Smooth muscle cell (in vitro differentiated cells): ENCODE results near the gene MIPOL1. TPM values are rescaled to one million over a fixed set of nuclear protein-coding genes. Genes with fewer than 3 reads are reported as not detected.

Experiments
- DNase-seq: peaks from one replicate; lab custom pipeline; 2025; ENCODE audit not compliant: unreplicated experiment; lab: John Stamatoyannopoulos, UW
- H2AFZ ChIP-seq: fragments of 200-600 bp; sonication (generic); 2 replicates; pipeline ENCODE4 v1.6.0; 2016; ENCODE audit warnings: antibody characterized with exemption, low read depth, mild to moderate bottlenecking
- H3F3A ChIP-seq: fragments of 200-600 bp; sonication (generic); 2 replicates; pipeline ENCODE4 v1.6.0; 2017; ENCODE audit warnings: antibody characterized with exemption, low read depth
- H3K27ac ChIP-seq: fragments of 200-600 bp; sonication (generic); 2 replicates; pipeline ENCODE4 v1.5.1; 2016; ENCODE audit warnings: low read depth, mild to moderate bottlenecking
- H3K27me3 ChIP-seq: fragments of 200-600 bp; sonication (generic); 2 replicates; pipeline ENCODE4 v1.6.1; 2016; ENCODE audit warnings: low read depth, mild to moderate bottlenecking
- H3K36me3 ChIP-seq: fragments of 200-600 bp; sonication (generic); 2 replicates; pipeline ENCODE4 v1.5.1; 2016; ENCODE audit warnings: low read depth
- H3K4me1 ChIP-seq: fragments of 200-600 bp; sonication (generic); 2 replicates; pipeline ENCODE4 v1.5.1; 2016; ENCODE audit warnings: low read depth
- H3K4me2 ChIP-seq: fragments of 200-600 bp; sonication (generic); 2 replicates; pipeline ENCODE4 v1.6.0; 2016; ENCODE audit warnings: mild to moderate bottlenecking
- H3K4me3 ChIP-seq: fragments of 200-600 bp; sonication (generic); 2 replicates; pipeline ENCODE4 v1.5.1; 2016; ENCODE audit warnings: mild to moderate bottlenecking
- H3K79me2 ChIP-seq: fragments of 200-600 bp; sonication (generic); 2 replicates; pipeline ENCODE4 v1.6.0; 2016; ENCODE audit warnings: low read depth, mild to moderate bottlenecking
- H3K9ac ChIP-seq: fragments of 200-600 bp; sonication (generic); 2 replicates; pipeline ENCODE4 v1.6.0; 2016; ENCODE audit warnings: low read depth
- H3K9me3 ChIP-seq: fragments of 200-600 bp; sonication (generic); replicated peaks from 2 replicates; pipeline ENCODE4 v1.5.1; 2016; ENCODE audit warnings: low read depth
- H4K20me1 ChIP-seq: fragments of 200-600 bp; sonication (generic); 2 replicates; pipeline ENCODE4 v1.6.0; 2016; ENCODE audit warnings: low read depth
- WGBS: methylation state at CpG from one replicate; pipeline ENCODE4 v1.1.7; 2016; ENCODE audit warnings: low lambda C conversion rate; 5-methylcytosine and 5-hydroxymethylcytosine counted together
- polyA plus RNA-seq: library from polyadenylated mRNA; unstranded; fragments of >200 nt; fragmentation: Nextera tagmentation; extraction: Ambion mirVana; gene quantifications from 2 replicates; pipeline ENCODE4 v1.2.1, GENCODE V29; 2016
- total RNA-seq: library from RNA; depleted of rRNA; stranded (reverse); fragments of >200 nt; gene quantifications from 2 replicates; pipeline ENCODE4 v1.2.3, GENCODE V29; 2014
- TF ChIP-seq, protein P1 (sequence below): fragments of 200-600 bp; sonication (generic); IDR thresholded peaks from 2 replicates; pipeline ENCODE4 v1.5.1; 2017; ENCODE audit warnings: borderline replicate concordance, mild to moderate bottlenecking, antibody characterized with exemption; ENCODE audit not compliant: insufficient read depth, poor library complexity, severe bottlenecking

Gene MIPOL1
- total and polyA plus RNA-seq, 2 experiments from 2014 or later: 3.2 to 5.1 TPM

DNA sequence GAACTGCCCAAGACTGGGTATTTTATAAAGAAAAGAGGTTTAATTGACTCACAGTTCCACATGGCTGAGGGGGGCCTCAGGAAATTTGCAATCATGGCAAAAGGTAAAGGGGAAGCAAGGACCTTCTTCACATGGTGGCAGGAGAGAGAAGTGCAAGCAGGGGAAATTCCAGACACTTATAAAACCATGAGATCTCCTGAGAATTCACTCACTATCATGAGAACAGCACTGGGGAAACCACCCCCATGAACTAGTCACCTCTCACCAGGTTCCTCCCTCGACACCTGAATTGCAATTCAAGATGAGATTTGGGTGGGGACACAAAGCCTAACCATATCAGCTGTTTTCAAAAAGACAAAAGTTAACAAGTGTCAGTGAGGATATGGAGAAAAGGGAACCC lies 284.7 kb downstream of the MIPOL1 start:
- DNase-seq: no peak
- Histone ChIP-seq H3K9ac (no peak overlapping the region), H3F3A (no peaks in the 10 kb centered on the region), H4K20me1 (no peaks in the 10 kb centered on the region), H3K4me2 (no peak overlapping the region), H3K27me3 (no peaks in the 10 kb centered on the region), H3K36me3 (no peaks in the 10 kb centered on the region), H3K4me1 (no peaks in the 10 kb centered on the region), H3K27ac (no peak overlapping the region), H3K79me2 (no peaks in the 10 kb centered on the region), H2AFZ (no peak overlapping the region), H3K9me3 (no peaks in the 10 kb centered on the region), H3K4me3 (no peak overlapping the region)
- TF ChIP-seq, protein P1, sequence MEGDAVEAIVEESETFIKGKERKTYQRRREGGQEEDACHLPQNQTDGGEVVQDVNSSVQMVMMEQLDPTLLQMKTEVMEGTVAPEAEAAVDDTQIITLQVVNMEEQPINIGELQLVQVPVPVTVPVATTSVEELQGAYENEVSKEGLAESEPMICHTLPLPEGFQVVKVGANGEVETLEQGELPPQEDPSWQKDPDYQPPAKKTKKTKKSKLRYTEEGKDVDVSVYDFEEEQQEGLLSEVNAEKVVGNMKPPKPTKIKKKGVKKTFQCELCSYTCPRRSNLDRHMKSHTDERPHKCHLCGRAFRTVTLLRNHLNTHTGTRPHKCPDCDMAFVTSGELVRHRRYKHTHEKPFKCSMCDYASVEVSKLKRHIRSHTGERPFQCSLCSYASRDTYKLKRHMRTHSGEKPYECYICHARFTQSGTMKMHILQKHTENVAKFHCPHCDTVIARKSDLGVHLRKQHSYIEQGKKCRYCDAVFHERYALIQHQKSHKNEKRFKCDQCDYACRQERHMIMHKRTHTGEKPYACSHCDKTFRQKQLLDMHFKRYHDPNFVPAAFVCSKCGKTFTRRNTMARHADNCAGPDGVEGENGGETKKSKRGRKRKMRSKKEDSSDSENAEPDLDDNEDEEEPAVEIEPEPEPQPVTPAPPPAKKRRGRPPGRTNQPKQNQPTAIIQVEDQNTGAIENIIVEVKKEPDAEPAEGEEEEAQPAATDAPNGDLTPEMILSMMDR: no peak
- 96% methylated on average over 1 of the region's 1 CpG for WGBS

DNA sequence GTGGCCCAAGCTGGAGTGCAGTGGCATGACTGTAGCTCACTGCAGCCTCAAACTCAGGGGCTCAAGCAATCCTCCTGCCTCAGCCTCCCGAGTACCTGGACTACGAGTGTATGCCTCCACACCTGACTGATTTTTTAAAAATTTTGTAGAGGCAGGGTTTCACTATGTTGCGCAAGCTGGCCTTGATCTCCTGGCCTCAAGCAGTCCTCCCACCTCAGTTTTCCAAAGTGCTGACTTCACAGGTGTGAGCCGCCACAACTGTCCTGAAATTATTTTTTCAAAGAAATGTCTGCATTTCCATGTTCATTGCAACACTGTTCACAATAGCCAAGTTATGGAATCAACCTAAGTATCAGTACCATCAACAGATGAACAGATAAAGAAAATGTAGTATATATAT lies 285.9 kb downstream of the MIPOL1 start:
- no peaks in the 10 kb centered on the region for H3K36me3 ChIP-seq
- H3K9me3 ChIP-seq: no peaks in the 10 kb centered on the region
- WGBS: 95% methylated on average over 4 of the region's 4 CpGs
- H3K79me2 ChIP-seq: no peaks in the 10 kb centered on the region
- H4K20me1 ChIP-seq: no peaks in the 10 kb centered on the region
- no peaks in the 10 kb centered on the region for H3K4me1 ChIP-seq
- TF ChIP-seq, protein P1: no peak
- no peak overlapping the region for H3K4me3 ChIP-seq
- H3F3A ChIP-seq: no peaks in the 10 kb centered on the region
- H3K4me2 ChIP-seq: no peak overlapping the region
- no peak overlapping the region for H3K27ac ChIP-seq
- no peak overlapping the region for H2AFZ ChIP-seq
- no peak overlapping the region for H3K9ac ChIP-seq
- DNase-seq: no peak
- H3K27me3 ChIP-seq: no peaks in the 10 kb centered on the region

GRCh38 chr14:37490607-37491006 lies 292.9 kb downstream of the MIPOL1 start:
- no peak for DNase-seq
- no peak overlapping the region for H3K4me3 ChIP-seq
- no peak overlapping the region for H3K27ac ChIP-seq
- no peaks in the 10 kb centered on the region for H3K4me1 ChIP-seq
- WGBS: 94% methylated on average over 3 of the region's 3 CpGs
- no peaks in the 10 kb centered on the region for H3K36me3 ChIP-seq
- H3K9ac ChIP-seq: no peak overlapping the region
- TF ChIP-seq, protein P1: no peak
- no peak overlapping the region for H2AFZ ChIP-seq
- no peaks in the 10 kb centered on the region for H3K9me3 ChIP-seq
- H3K79me2 ChIP-seq: no peaks in the 10 kb centered on the region
- H3K27me3 ChIP-seq: no peaks in the 10 kb centered on the region
- H3F3A ChIP-seq: no peaks in the 10 kb centered on the region
- no peaks in the 10 kb centered on the region for H4K20me1 ChIP-seq
- no peak overlapping the region for H3K4me2 ChIP-seq

- Histone ChIP-seq H3K4me2 (no peak overlapping the region), H3K9ac (no peak overlapping the region), H3K4me1 (no peaks in the 10 kb centered on the region), H3K36me3 (no peaks in the 10 kb centered on the region), H3K4me3 (no peak overlapping the region), H3K9me3 (no peaks in the 10 kb centered on the region), H2AFZ (no peak overlapping the region), H3K27me3 (no peaks in the 10 kb centered on the region), H3K27ac (no peak overlapping the region), H4K20me1 (no peaks in the 10 kb centered on the region), H3K79me2 (no peaks in the 10 kb centered on the region), H3F3A (no peaks in the 10 kb centered on the region)
- no peak for DNase-seq
- whole genome bisulfite sequencing: 93% methylated on average over 5 of the region's 5 CpGs
- TF ChIP-seq, protein P1: no peak
Observed at GRCh38 chr14:37491076-37491475, 293.3 kb downstream of the MIPOL1 start.
